ENCODE measurements around the gene IRAK1BP1.
"Not testable (repeated sequence)": the region's sequence is repeated elsewhere in the genome, so short reads cannot be mapped to it uniquely, and the experiment has no call there.

IRAK1BP1 gene

GRCh38 chr6:78867370-78868040 is at the start of gene IRAK1BP1:
Gene IRAK1BP1 (plus strand): TSS chr6:78867551. CDS start chr6:78867577, 26 bp downstream.
- peak; percentile 69 for DNase-seq (ENCODE audit: low read depth)

GRCh38 chr6:78824045-78824444 is 43.3 kb upstream of the IRAK1BP1 start:
- DNase-seq (ENCODE audit: low read depth): no peak

- DNase-seq (ENCODE audit: low read depth): no peak
These were observed 37.9 kb upstream of the IRAK1BP1 start for GRCh38 chr6:78829407-78829806.

- DNase-seq (ENCODE audit: low read depth): no peak
These were observed 36.5 kb upstream of the IRAK1BP1 start for GRCh38 chr6:78830805-78831204.

GRCh38 chr6:78831492-78831891 is 35.9 kb upstream of the IRAK1BP1 start:
- no peak for DNase-seq (ENCODE audit: low read depth)

GRCh38 chr6:78832091-78832808 is 35.1 kb upstream of the IRAK1BP1 start:
- no peak for DNase-seq (ENCODE audit: low read depth)

- no peak for DNase-seq (ENCODE audit: low read depth)
These were observed 31.5 kb upstream of the IRAK1BP1 start for GRCh38 chr6:78835817-78836216.

GRCh38 chr6:78836598-78836997 is 30.8 kb upstream of the IRAK1BP1 start:
- DNase-seq (ENCODE audit: low read depth): no peak

GRCh38 chr6:78841111-78841510 is 26.2 kb upstream of the IRAK1BP1 start:
- no peak for DNase-seq (ENCODE audit: low read depth)

GRCh38 chr6:78842953-78843352 is 24.4 kb upstream of the IRAK1BP1 start:
- no peak for DNase-seq (ENCODE audit: low read depth)

- DNase-seq (ENCODE audit: low read depth): no peak
These were observed 22.5 kb upstream of the IRAK1BP1 start for GRCh38 chr6:78844899-78845298.

GRCh38 chr6:78845567-78845966 is 21.8 kb upstream of the IRAK1BP1 start:
- no peak for DNase-seq (ENCODE audit: low read depth)

- DNase-seq (ENCODE audit: low read depth): no peak
These were observed 16.7 kb upstream of the IRAK1BP1 start for GRCh38 chr6:78850621-78851020.

GRCh38 chr6:78851156-78851555 is 16.2 kb upstream of the IRAK1BP1 start:
- no peak for DNase-seq (ENCODE audit: low read depth)

- no peak for DNase-seq (ENCODE audit: low read depth)
These were observed 12.8 kb upstream of the IRAK1BP1 start for GRCh38 chr6:78854546-78854945.

- not testable (repeated sequence) for DNase-seq (ENCODE audit: low read depth)
These were observed 8.9 kb upstream of the IRAK1BP1 start for GRCh38 chr6:78858339-78858938.

- no peak for DNase-seq (ENCODE audit: low read depth)
These were observed 5.8 kb upstream of the IRAK1BP1 start for GRCh38 chr6:78861509-78861908.

- DNase-seq (ENCODE audit: low read depth): no peak
These were observed 3.8 kb upstream of the IRAK1BP1 start for GRCh38 chr6:78863576-78863975.

GRCh38 chr6:78864957-78865356 is 2.4 kb upstream of the IRAK1BP1 start:
- DNase-seq (ENCODE audit: low read depth): no peak

- DNase-seq (ENCODE audit: low read depth): no peak
These were observed 356 bp upstream of the IRAK1BP1 start for GRCh38 chr6:78867020-78867369.

- DNase-seq (ENCODE audit: low read depth): no peak
These were observed 765 bp downstream of the IRAK1BP1 start for GRCh38 chr6:78868116-78868515.

- DNase-seq (ENCODE audit: low read depth): no peak
These were observed 8.2 kb downstream of the IRAK1BP1 start for GRCh38 chr6:78875505-78875904.

- DNase-seq (ENCODE audit: low read depth): no peak
These were observed 16.3 kb downstream of the IRAK1BP1 start for GRCh38 chr6:78883651-78884050.

Data from fibroblast of the conjunctiva (primary cell).